ENCODE results near the gene P3H2.

The P3H2 gene

DNA sequence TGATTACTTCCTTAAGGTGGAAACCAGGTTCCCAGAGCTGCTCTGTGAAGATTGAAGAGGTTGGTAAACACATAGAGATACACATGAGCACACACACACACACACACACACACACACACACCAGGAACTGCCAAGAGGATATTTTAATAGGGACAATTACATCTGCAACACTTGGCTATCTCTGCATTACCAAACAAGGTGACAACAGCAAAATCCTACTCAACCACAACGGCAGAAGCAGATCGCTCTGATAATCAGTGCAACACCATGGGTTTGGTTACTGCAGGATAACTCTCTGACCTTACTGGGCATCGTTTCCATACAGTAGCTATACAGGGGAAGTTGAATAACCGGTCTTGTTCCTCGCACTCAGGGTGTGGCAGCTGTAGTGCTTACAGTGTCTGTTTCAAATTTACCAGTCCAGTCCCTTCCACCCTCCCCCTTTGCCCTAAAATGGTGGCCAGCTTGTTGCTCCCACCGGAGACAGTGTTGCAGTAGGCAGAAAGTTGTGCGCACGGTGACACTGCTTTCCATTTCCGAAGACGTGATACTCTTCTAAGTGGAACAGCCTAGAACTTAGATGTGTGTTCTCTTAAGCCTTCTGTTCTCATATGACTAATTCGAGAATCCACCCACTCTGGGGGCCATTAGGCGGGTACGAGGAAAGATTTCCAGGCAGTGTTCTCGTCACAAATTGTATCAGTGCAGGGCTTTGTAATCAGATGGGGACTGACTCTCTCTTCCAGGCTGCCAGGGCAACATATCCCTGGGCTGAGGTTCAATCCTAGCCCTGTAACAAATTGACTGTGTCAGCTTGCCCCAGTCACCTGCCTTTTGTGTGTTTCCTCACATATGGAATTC, 176.2 kb downstream of the P3H2 start:
- no peak for DNase-seq

DNA sequence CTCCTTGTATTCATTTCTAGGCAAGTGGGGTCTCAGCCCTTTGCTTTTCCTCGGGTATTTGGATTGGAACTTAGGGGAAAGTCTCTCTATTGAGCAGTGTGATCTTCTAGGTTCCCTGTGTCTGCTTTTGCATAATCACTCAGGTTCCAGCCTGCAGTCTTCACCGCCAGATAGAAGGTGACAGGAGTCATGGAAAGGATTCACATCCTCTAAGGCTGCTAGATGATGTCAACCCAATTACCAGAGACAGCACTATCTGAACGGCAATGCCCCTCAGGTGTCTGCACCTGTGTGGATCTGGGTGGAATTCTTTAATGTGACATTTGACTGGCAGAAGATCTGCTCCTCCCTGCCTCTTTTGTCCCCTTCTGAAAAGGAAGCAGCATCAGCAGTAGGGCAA, 177.7 kb downstream of the P3H2 start:
- DNase-seq, result no peak

DNA sequence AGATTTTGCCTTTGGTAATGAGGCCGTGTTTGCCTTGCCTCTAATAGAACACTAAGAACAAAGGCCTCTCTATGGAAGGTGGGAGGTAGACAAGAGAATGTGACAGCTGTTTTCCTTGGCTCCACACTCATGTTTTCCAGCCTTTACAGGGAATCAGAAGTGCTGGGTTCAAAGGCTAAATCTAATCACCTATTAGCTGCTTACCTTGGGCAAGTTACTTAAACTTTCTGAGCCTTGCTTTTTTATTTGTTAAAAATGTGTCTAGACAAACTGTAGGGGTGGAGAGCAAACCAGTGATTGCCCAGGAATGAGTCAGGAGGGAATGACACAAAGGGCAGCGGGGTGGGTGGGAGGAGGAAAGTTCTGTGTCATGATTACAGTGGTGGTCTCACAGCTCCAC, 179.0 kb downstream of the P3H2 start:
- peak; percentile 44 for DNase-seq

DNA sequence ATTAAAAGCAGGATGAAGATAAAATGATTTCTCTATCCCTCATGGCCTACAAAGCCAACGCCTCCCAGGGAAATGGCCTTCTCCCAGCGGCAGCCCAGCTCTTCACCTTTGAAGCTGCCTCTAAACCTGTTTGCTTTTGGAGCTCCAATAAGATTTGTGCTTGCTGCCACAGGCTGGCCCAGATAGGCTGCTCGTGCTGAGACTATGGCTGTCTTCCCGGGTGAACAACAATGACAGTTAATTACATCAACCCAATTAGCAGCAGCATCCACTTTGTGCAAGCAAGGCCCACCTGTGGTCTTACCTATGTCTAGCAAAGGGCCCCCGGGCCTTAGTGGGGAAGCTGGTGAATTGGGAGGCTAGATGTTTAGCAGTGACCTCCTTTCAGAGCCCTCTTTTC, 179.6 kb downstream of the P3H2 start:
- DNase-seq, result no peak

DNA sequence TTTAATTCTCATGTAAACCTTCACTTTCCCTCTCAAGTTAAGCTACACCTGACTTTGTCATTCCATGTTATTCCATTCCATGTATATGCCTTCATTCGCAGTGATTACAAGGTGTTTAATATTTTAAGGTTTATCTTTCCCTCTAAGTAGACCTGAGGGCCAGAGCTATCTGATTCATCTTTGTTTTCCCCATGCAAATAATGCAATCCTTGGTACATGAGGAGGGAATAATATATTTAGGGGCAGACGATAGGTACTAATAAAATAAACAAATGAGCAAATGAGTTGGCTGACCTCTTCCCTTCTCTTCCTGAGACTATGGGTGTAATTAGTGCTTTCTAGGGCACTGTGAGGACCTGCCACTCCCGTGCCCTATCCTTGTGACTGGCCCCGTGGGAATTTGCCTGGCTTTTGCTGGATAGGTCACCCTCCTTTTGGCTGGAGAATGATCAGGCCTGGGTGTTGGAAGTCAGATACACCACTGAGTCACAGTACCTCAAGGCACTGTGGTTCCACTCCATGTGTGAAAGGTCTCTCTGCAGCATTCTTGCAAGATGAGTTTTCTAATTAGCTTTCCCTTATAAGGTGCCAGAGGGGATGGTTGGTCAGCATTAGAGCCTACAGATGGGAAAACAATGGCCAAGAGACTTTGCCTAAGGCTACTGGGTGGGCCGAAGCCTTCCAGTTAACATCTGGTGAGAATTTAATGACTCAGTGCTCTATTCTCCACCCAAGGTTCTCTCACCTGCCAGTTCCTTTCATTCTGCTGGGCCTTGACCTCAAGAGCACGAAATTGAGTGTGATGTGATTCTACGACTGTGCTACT, 183.2 kb downstream of the P3H2 start:
- peak; percentile 95 for DNase-seq

DNA sequence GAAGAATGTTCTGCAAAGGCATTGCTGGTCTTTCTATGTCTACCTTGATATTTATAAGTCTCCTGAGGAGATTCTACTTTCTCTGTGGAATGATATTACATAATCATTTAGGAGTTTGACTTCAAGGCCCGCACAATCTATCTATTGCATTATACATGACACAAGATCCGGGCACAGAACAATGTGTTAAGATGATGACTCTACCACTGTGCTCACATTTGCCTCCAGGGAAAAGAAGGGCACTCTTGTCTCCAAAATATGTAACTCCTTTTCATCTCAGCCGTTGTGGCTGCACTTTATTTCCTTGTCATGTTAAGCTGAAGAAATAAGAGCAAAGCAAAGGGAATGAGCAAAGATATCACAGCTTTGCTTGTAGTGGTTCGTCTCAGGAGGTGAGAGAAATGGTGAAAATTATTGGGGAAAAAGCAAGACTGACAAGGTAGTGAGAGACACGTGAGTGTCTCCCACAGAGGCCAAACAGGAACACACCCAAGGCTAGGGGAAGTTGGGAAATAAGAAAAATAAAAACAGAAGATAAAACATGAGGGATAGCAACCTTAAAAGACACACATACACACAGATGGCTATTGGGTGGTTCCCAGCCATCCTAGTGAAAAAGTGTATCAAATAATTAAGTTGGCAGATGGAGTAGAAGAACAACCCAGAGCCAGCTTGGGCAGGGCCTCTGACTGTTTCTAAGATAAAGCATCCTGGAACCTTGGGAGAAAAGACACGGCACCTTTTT, 184.3 kb downstream of the P3H2 start:
- no peak for DNase-seq

DNA sequence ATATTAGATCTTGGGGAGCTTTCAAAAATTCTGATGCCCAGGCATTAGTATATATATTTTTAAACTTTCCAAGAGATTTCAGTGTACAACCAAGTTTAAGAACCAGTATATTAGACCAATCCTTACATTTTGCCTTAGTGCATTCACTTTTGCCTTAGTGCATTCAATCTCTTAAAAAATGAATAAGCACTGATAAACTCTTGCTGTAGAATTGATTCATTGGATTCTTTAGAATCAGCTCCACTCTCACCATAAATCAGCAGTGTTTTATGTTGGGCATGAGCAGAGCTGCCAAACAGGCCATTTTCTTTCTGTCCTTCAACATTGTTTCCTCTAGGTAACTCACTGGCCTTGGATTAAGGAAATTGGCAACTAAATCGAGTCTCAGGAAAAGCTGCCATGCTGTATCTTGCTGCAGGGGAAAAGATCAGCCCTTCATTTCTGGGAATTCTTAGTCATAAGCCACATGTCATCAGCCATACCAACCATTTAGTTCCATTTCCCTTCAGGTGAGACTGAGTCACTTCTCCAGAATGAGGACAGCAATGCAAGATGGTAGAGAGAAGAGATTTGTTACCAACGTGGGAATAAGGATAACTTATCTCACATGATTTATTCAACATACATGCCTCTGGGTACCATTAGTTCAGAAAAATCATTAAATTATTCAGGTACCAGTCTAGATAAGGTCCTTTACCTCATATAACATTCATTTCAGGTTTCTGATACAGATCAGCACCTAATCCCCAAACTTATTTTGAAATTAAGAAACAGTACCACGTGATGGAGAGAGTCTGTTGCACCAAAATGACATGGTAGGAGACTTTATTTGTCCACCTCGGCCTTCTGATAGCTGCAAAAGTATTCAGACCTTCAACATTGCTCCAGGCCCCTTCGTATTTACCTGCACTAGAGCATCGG, 192.5 kb downstream of the P3H2 start:
- DNase-seq, result no peak

DNA sequence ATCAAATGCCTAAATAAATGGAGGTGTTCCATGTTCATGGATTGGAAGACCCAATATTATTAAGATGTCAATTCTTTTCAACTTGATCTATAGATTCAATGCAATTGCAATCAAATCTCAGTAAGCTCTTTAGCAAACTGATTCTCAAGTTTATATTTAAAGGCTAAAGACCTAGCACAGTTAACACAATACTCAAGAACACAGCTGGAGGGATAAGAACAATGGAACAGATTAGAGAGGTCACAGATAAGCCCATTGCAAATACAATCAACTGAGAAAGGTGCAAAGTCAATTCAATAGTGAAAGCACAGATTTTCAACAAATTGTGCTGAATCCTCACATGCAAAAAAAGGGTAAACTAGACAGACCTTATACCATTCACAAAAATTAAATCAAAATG, 198.9 kb downstream of the P3H2 start:
- DNase-seq, result no peak

DNA sequence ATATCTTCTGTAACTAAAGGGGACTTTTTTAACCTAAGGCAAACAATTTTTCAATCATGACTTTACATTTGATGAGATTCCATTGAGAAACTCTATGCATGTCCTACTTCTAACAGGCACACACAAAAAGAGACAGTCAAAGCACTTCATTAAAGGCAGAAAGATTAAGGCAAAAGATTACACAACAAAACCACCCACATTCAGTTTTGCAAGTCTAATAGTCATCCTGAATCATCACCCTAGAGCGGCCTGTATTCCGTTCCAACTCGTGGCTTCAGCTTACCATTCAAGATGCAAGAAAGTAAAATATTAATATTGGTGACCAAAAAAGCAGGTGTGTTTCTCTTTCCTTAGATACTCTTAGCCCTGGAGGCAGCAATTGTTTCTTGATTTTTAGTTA, 205.9 kb downstream of the P3H2 start:
- peak; percentile 83 for DNase-seq

DNA sequence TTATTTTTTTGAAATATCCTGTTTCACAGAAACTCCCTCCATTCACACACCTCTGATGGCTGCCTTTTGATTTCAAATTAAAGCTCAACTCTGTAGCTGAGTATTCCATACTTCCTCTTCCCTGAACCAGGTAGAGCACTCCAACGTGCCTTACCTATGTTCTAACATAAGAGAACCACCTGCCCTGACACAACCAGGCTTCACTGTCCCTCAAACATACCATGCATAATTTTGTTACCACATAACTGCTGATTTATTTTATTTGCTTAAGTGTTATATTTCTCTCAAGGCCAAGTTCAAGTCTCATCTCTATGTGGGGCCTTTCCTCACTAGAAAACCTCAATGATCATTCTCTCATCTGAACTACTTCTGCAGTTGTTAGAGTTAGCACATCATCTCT, 209.7 kb downstream of the P3H2 start:
- DNase-seq, result no peak

DNA sequence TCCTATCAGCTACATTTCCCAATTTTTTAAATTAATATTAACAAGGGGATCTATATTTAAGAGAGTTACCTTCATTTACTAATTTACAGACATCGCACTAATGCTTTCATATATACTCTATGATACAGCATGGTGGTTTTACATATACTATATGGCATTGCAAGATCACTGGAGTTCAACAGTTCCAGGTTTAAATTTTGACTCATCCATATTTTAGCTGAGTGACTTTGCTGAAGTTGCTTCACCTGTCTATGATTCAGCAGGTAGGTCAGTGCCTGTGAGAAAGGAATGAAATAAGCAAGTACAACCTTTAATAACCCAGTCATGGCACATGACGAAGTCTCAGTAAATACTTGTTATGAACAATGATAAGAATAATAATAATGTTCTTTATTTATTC, 211.1 kb downstream of the P3H2 start:
- no peak for DNase-seq

DNA sequence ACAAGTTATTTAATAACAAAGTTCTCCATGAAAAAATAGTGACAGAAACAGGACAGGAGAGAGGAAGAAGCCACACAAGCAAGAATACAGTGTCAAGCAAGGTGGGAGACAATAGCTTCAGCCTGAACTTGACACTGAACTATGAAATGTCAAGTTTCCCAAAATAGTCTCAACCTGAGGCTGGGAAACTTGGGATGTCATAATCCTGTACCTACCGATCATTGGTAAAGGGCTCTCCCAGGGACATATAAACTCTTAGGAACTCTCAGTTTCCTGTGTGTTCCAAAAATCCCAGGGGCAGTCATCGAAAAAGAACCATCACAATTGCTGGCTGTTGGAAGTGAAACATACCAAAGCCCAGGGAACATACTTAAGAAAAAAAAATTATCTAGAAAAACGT, 211.6 kb downstream of the P3H2 start:
- no peak for DNase-seq

DNA sequence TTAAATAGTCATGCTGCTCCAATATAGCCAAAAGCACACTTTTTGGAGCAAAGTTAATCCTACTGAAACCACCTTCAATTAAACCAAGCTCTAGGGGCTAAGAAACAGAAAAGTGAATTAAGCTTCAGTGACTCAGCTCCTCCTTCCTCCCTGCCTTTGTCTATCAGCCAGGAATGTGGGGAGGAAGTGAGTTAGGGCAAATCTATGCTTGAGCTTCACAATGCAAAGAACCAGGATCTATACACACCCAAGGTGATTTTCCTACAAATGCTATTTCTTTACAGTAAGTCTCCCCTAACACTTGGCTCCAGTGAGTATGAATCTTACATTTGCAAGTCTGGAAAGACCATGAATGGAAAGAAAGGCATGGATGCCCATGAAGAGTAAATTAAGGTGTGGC, 212.1 kb downstream of the P3H2 start:
- peak; percentile 73 for DNase-seq

DNA sequence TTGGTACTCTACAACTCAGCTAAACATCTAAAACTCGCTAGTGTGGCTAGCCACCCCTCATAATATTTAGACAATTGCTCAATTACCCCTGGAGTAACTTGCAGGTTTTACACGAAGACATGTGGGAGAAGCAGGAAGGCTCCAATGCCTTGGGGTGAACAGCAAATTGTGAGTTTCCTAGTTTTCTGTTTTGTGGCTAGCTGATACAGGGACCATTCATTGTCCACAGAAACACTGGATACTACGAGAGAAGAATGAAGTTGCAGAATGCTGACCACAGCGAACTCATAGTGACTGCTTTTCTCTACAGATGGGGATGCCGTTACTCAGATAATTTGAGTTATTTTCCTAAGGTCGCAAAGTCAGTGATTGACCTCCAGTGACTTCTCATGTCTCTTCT, 212.9 kb downstream of the P3H2 start:
- no peak for DNase-seq
